ENCODE data around the gene ATG16L1.
A peak's percentile ranks its signal among the peaks of the same experiment; 100 is the strongest.

The ATG16L1 gene

GRCh38 chr2:233217892-233218377, 33.5 kb upstream of the ATG16L1 start:
- no peak for DNase-seq (ENCODE audit: low spot score)
- in situ Hi-C loops (cut with MboI; ENCODE audit: low sequenced_read_pairs, unreplicated experiment): no loop called here

GRCh38 chr2:233218836-233219235, 32.6 kb upstream of the ATG16L1 start:
- no peak for DNase-seq (ENCODE audit: low spot score)
- in situ Hi-C loops (cut with MboI; ENCODE audit: low sequenced_read_pairs, unreplicated experiment): no loop called here
- TF ChIP-seq CTCF (IDR thresholded peaks at IDR 0.05; ENCODE audit: borderline replicate concordance, control extremely low read depth, extremely low read depth, insufficient read depth, missing control alignments): no peak

More at GRCh38 chr2:233217892-233218377, 33.5 kb upstream of the ATG16L1 start:
- TF ChIP-seq CTCF (IDR thresholded peaks at IDR 0.05; ENCODE audit: borderline replicate concordance, control extremely low read depth, extremely low read depth, insufficient read depth, missing control alignments): no peak

- in situ Hi-C loops (cut with MboI; ENCODE audit: low sequenced_read_pairs, unreplicated experiment): no loop called here
- no peak for TF ChIP-seq CTCF (IDR thresholded peaks at IDR 0.05; ENCODE audit: borderline replicate concordance, control extremely low read depth, extremely low read depth, insufficient read depth, missing control alignments)
- no peak for DNase-seq (ENCODE audit: low spot score)
Observed at GRCh38 chr2:233219848-233220247, 31.6 kb upstream of the ATG16L1 start.

- no peak for TF ChIP-seq CTCF (IDR thresholded peaks at IDR 0.05; ENCODE audit: borderline replicate concordance, control extremely low read depth, extremely low read depth, insufficient read depth, missing control alignments)
- DNase-seq (ENCODE audit: low spot score): no peak
- in situ Hi-C loops (cut with MboI; ENCODE audit: low sequenced_read_pairs, unreplicated experiment): no loop called here
Observed at GRCh38 chr2:233221378-233222063, 30.0 kb upstream of the ATG16L1 start.

- in situ Hi-C loops (cut with MboI; ENCODE audit: low sequenced_read_pairs, unreplicated experiment): no loop called here
- peak; percentile 76 for DNase-seq (ENCODE audit: low spot score)
- TF ChIP-seq CTCF (IDR thresholded peaks at IDR 0.05; ENCODE audit: borderline replicate concordance, control extremely low read depth, extremely low read depth, insufficient read depth, missing control alignments): no peak
Observed at GRCh38 chr2:233223059-233223894, 28.2 kb upstream of the ATG16L1 start.

GRCh38 chr2:233225230-233226068, 26.0 kb upstream of the ATG16L1 start:
- no peak for TF ChIP-seq CTCF (IDR thresholded peaks at IDR 0.05; ENCODE audit: borderline replicate concordance, control extremely low read depth, extremely low read depth, insufficient read depth, missing control alignments)
- in situ Hi-C loops (cut with MboI; ENCODE audit: low sequenced_read_pairs, unreplicated experiment): no loop called here
- DNase-seq (ENCODE audit: low spot score): no peak
